Measurements from ENCODE around the gene CDK18.

DNA sequence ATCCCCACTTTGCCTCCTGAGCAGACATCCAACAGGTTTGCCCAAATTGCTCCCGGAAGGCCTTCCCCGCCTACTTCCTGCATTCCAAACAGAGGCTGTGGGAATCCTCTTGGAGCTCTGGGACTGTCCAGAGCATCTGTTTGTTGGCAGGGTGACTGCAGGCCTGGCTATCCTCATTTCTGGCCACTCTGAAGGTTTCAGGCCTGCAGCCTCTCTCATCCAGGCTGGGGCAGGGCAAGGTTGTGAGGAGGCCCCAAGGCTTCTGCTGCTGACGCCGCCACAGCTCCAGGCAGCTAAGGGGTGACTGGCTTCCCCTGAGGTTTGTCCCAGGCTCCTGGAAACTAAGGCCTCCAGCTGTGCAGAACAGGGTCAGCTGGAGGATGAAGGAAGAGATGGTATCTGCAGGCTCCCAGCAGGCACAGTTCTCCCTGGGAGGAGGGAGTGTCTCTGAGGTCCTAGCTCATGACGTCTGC, 11.3 kb downstream of the CDK18 start:
- TF ChIP-seq, protein P1, sequence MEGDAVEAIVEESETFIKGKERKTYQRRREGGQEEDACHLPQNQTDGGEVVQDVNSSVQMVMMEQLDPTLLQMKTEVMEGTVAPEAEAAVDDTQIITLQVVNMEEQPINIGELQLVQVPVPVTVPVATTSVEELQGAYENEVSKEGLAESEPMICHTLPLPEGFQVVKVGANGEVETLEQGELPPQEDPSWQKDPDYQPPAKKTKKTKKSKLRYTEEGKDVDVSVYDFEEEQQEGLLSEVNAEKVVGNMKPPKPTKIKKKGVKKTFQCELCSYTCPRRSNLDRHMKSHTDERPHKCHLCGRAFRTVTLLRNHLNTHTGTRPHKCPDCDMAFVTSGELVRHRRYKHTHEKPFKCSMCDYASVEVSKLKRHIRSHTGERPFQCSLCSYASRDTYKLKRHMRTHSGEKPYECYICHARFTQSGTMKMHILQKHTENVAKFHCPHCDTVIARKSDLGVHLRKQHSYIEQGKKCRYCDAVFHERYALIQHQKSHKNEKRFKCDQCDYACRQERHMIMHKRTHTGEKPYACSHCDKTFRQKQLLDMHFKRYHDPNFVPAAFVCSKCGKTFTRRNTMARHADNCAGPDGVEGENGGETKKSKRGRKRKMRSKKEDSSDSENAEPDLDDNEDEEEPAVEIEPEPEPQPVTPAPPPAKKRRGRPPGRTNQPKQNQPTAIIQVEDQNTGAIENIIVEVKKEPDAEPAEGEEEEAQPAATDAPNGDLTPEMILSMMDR (conservative IDR thresholded peaks at IDR 0.05; ENCODE audit: low read depth, low read length): no peak
- TF ChIP-seq EZH2 (IDR thresholded peaks at IDR 0.05; ENCODE audit: borderline replicate concordance, low read depth, low read length, poor library complexity, severe bottlenecking): no peak
